NCI-H526 treated with DMSO at 0.1 percent for 48 hours (cell line): ENCODE measurements around the gene IL27RA.

Source experiments
- DNase-seq: peaks from one replicate; lab custom pipeline; 2025; lab: John Stamatoyannopoulos, UW

The IL27RA gene

DNA sequence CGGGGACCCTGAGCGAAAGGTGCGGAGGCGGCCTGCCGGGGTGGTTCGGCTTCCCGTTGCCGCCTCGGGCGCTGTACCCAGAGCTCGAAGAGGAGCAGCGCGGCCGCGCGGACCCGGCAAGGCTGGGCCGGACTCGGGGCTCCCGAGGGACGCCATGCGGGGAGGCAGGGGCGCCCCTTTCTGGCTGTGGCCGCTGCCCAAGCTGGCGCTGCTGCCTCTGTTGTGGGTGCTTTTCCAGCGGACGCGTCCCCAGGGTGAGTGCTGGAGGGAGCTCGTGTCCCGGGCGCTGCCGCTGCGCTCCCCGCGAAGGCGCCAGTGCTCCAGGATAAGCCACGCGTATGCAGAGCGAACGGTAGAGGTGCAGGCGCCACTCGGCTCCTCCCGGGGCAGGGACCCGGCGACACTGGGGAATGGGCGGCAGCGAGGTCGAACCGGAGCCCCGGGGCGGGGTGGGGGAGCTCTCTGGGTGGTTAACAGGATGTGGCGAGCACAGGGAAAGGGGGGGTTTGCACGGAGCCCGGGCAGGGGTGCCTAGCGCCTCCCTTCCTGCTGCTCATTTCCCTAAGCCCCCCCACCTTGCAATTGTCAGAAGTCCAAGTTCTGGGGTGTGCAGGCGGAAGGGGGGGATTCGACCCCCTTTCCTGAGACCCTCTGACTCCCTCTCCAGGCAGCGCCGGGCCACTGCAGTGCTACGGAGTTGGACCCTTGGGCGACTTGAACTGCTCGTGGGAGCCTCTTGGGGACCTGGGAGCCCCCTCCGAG is at the start of gene IL27RA:
Gene IL27RA (plus strand): TSS at position 44 of the 762 bp plus-strand sequence. CDS start 111 bp downstream, at position 155.
- peak; percentile 28 for DNase-seq

DNA sequence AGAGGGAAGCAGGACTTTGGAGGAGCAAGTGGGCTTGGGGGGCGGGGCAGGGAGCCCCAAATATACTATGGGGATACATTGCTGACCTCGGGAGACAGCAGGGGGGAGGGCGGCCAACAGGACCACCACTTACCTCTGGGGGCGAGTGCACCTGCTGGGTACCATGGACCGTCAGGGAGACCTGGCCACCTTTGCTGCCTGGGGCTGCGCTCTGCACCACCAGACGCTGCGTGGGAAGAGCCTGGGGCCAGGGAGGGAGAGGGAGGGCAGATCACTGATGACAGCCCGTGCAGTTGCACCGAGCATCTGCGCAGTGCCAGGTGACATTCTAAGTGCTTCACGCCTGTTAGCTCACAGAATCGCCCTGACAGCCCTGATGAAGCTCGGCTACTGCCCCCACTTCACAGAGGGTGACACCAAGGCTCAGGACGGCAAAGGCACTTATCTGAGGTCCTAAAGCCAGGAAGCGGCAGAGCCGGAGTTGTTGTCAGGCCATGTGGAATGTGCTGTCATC is 49.5 kb upstream of the IL27RA start:
- DNase-seq = no peak

DNA sequence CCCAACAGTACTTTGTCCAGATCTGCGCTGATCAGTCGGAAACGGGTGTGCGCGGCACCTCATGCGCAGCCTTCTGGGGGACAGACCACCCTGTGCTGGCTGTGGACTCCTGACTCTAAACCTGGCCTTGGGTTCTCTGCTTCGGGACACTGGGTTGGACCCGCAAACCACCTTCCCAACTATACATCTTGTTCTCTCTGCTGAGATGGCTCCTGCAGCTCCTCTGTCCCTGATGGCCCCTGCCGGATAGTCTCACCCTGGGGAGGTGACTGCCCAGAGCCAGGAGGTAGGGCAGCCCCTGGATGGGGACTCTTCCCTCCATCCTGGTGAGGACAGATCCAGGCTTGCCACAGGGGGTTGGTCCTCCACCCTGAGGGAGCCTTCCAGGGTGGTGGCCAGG is 48.8 kb upstream of the IL27RA start:
- no peak for DNase-seq

DNA sequence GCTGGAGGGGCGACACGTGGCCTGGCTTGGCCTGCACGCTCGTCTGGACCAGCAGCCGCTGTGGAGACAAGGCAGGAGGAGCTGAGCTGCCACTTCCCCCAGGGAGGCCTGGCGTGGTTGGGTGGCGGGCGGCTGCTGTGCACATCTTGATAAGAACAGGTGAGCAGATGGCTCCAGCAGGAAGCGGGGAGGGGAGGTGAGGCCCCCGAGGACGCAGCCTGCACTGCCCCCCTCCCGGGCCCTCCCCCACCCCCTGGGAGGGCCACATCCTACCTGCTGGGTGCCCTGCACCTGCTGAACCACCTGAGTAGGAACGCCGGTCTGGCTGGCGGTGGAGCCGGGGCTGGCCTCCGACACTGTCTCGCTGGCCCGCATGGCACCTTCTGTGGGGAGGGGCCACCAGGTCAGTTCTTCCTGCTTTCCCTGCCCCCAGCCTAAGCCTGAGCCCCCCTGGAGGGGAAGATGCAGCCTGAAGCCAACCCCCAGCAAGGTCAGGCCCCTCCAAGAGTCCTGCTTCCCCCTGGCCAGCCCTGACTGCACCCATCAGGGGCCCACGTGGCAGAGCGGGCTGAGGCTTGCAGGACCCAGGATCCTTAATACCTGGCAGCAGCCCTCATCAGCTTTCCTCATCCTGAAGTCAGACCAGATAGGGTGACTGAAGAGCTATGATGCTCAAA is 48.2 kb upstream of the IL27RA start:
- DNase-seq = peak; percentile 14

DNA sequence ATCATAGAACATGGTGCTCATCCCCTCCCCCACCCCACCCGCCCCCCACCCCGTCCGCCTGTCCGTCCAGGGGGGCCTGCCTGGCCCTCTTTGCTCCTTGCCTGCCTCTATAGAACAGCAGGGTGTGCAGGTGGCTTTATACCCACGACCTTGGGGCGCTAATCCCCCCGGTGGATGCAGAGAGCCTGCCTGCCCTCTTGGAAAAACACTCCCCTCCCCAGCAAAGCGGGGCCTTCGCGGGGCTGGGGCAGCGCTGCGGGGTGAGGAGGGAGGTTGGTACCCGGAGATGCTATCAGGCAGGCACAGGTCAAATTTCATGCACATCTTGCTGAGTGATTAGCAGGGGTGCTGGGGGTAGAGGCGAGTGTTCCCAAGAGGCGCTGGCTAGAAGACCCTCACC is 47.4 kb upstream of the IL27RA start:
- DNase-seq = no peak

DNA sequence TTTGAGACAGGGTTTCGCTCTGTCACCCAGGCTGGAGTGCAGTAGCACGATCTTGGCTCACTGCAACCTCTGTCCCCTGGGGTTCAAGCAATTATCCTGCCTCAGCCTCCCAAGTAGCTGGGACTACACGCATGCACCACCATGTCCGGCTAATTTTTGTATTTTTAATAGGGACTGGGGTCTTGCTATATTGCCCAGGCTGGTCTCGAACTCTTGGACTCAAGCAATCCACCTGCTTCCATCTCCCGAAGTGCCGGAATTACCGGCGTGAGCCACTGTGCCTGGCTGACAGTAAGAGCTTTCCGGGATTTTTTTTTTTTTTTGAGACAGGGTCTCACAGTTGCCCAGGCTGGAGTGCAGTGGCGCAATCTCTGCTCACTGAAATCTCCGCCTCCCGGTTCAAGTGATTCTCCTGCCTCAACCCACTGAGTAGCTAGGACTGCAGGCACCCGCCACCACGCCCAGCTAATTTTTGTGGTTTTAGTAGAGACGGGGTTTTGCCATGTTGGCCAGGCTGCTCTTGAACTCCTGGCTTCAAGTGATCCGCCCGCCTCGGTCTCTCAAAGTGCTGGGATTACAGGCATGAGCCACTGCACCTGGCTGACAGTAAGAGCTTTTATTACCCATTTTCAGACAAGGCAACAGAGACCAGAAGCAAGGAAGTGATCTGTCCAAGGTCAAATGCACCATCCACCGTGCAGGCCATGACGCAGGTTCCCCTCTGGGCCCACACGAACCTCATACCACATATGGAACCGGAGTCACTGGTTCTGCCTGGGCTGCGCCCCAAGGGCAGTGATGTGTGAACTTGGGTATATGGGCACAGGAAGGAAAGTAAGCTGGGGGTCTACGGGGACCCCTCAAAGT is 46.5 kb upstream of the IL27RA start:
- no peak for DNase-seq

DNA sequence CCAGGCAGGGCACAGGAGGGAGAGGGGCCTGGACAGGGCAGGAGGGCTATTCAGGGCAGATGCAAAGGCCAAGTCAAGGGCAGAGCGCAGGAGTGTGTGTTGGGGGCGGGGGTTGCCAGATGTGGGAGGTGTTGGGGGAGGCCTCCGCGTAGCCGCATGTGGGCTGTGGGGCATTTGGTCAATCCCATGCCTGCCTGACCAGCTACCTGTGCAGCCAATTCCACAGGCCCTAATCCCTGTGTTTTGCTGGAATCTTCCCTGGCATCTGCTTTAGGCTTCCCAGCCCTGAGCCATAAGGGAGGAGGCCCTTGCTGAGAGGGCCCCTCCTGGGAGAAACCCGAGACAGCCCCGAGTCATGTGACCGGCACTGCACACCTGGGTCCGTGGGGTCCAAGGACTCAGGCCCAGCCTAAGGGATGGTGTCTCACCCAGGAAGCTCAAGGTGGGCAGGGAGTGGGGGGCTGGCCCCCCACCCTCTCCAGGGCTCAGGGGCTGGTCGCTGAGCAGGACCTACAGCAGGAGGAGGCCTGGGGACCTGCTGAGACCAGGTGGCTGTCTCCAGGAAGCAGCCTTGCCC is 45.7 kb upstream of the IL27RA start:
- DNase-seq = no peak

DNA sequence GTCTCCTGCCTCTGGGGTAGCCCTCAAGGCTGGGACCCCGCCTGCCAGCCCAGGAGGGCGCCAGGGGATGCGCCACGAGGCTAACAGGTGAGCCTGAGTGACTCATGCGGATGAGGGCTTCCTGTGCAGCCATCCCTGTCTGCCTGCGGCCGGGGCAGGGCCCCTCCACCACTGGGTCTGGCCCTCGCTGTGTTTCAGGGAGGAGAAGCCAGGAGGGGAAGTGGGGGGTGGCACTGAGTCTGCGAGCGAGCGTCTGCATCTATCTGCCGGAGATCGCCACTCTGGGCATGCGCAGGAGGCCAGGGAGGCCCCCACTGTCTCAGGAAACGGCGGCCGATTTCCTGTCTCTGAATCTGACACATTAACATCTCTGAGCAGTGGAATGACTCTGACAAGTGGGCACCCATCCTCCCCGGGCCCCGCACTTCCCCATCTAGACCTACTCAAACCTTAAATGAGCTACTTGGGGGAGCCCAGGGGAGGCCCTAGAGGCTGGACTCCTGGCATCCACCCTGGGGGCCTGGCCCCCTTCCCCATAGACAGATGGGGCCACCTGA is 45.1 kb upstream of the IL27RA start:
- DNase-seq = peak; percentile 5

DNA sequence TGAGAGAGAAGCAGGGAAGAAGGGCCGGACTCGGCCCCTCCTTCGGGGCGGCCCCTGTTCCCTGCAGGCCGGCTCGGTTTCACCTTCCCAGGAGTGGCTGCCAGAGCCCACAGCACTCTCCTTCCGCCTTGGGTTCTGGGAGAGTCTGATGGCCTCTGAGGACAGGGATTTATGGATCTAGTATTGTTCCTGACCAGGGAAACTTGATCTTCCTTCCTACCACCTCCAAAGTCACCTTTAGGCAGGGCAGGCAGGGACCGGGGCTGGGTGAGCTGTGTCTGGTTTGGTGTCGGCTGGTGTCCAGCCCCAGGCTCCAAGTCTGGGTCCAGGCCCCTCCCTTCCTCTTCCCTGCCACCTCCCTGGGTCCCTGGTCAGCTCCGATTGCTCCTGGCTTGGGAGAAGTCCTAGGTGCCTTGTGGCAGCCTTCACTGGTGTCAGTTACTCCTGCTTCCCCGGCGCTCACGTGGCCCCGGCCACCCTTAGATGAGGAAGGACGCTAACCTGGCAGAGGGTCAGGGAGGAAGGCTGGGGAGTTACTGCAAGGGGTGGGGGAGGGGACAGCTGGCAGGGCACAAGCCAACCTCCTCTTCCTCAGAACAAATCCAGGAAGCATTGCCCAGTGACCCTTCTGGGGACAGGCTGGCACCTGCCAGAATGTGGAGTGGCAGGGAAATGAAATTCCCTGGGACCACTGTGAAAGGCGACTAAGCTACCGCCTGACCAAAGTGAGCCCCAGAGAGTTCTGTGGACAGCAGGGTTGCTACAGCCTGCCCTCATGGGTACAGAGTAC is 44.3 kb upstream of the IL27RA start:
- no peak for DNase-seq

DNA sequence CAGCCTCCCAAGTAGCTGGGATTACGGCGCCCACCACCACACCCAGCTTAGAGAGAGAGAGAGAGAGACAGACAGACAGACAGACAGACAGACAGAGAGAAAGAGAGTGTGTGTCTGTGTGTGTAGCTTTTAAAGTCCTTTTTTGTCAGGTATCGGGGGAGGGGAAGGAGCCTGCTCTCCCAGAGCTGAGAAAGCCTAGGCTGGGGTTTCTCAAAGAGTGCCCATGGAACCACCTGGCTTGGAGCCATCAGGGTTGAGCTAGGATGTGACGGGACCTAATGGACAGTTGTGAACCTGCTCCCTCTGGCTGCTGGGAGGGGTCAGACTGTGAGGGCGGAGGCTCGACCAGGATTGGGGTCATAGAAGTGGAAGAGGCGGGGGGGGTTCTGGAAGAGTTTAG is 42.1 kb upstream of the IL27RA start:
- no peak for DNase-seq

DNA sequence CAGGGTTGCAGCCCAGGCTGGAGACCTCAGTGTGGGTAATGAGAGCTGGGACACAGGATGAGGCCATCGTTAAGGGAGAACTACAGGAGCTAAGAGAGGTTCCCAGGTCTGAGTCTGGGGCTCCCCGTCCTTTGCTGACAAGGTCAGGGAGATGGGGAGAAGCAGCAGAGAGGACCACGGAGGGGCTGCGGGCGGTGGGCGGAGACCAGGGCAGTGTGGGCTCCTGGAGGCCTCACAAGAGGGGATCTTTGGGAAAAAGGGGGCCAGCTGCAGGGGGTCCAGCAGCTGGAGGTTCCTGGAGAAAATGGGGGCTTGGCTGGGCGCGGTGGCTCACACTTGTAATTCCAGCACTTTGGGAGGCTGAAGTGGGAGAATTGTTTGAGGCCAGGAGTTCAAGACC is 41.5 kb upstream of the IL27RA start:
- DNase-seq = no peak

DNA sequence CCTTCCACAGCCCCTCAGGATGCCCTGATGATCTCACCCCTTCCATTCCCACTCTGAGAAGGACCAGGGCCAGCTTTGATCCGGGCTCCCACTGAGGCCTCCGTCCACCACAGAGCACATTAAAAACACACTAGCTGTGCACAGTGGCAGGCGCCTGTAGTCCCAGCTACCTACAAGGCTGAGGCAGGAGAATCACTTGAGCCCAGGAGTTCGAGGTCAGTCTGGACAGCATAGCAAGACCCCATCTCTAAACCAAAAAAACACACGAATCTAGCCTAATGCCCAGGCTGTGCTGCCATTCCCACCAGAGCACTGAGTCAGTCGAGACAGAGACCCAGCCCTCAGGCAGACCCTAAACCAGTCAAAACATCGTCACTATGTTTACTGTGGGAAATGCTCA is 39.5 kb upstream of the IL27RA start:
- DNase-seq = no peak

DNA sequence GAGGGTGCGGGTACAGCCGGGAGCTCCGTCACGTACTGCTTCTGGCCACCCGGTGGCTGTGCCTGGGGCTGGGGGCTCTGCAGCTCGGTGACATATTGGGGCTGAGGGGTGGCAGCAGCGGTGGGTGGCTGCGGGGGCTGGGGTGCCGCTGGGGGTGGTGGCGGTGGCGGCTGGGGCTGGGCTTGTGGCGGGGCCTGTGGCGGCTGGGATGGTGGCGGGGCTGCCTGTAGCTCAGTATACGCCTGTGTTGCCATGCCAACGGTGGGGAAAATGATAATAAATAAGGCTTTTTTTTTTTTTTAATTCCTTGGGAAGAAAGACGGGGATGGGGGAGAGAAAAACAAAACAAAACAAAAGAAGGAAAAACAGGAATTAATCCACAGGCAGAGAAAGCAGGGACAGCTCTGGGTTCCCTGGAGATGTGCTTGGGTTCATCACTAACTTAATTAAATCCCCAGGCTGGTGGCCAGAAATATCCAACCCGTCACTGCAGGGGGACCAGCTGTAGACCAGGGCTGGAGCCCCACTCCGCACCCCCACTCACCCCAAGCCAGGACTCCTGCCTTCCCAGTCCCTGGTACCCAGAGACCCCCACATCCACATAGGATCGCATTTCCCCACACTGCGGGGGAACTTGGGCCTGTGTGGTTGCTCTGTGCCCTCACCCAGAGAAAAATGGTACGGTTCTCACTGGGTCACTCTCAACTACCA is 37.8 kb upstream of the IL27RA start:
- DNase-seq = no peak

DNA sequence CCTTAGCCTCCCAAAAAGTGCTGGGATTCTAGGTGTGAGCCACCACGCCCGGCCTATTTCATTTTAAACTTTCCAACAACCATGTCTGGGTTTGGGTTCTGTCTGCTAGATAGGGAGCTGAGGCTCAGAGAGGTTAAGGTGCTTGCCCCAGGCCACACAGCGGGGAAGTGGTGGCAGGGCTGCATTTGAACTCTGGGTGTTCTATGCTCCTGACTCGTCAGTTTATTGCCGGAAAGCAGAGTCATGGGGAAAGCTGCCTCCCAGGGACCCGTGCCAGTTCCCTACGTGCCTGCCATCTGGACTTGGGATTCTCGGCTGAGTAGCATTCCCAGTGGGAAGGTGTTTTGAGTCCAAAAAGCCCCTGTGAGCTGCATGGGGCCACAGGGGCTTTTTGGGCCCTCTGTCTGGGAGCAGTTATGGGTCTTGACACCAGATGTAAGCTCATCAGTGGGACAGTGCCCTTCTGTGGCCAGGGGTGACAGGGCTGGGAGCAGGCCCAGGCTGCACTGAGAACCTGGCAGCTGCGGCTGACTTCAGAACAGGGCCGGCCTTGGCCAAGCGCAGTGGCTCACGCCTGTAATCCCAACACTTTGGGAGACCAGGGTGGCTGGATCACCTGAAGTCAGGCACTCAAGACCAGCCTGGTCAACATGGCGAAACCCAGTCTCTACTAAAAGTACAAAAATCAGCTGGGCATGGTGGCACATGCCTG is 36.4 kb upstream of the IL27RA start:
- DNase-seq = no peak

DNA sequence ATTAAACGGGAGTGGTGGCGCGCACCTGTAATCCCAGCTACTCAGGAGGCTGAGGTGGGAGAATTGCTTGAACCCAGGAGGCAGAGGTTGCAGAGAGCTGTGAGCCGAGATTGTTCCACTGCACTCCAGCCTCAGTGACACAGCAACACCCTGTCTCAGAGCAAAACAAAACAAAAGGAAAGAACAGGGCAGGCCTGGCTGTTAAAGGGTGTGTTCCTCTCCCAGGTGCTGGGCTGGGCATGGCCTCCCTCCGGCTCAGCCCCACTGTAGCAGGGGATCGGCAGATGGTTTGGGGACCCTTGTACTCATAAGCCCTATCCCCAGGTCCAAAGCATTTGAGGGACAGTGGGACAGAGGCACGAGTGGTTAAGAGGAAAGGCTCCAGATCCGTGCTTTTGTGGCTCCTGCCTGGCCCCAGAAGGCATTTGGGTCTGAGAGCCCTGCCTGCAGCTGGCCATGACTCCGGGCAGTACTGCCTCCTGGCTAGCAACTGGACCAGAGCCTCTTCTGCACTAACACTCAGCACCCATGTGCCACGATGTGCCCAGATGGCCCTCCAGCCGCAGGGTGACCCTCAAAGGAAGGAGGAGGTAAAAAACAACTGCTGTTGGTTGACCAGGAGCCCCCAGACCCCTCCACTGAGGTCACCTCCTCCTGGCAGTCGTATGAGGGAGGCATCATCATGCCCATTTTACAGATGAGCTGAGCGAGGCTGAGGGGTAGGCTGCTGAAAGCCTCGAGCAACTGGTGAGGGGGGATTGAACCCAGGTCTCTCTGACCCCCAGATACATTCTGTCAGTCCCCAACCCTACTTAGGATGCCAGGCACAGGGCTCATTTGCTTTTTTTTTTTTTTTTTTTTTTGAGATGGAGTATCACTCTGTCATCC is 35.4 kb upstream of the IL27RA start:
- DNase-seq = no peak

DNA sequence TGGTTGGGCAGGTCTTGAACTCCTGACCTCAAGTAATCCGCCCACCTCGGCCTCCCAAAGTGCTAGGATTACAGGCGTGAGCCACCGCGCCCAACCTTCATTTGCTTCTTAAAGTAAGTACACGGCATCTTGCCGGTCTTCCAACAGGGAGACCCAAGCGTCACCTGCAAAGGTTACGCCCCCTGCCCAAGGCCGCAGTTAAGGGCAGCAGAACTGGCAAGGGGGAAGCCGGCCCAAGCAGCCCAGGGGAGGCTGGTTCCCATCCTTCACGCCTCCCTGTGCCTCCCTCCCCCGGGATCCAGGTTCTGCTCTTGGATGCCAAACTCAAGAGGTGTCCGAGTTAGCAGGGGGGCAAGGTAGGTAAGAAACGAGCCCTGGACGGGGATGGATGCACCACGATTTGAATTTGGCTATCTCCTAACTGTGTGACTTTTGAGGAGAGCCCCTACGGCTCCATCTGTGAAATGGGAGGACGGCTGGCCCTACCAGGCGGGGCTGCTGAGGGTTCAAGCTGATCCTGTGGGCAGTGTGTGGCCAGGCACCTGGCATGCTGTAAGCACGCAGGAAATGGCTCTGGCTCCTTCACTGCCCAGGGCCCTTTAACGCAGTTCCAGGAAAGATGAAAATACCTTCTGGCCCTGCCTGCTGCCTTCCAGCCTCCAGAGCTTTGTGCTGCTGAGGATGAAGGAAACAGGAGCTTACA is 34.5 kb upstream of the IL27RA start:
- DNase-seq = no peak

DNA sequence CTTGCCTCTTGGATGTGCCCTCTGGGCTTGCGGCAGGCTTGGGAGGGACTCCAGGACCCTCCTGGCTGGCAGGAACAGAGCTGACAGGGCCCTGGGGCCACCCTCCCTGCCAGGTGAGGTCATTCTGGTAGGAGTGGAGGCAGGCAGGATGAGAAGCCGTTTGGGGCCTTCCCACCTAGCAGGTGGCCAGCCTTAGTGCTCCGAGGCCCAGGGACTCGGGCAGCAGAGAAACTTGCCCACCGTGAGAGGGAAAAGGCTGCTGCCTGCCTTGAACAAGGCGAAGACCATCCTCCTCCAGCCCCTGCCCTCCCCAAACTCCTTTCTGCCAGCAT is 34.0 kb upstream of the IL27RA start:
- DNase-seq = no peak

DNA sequence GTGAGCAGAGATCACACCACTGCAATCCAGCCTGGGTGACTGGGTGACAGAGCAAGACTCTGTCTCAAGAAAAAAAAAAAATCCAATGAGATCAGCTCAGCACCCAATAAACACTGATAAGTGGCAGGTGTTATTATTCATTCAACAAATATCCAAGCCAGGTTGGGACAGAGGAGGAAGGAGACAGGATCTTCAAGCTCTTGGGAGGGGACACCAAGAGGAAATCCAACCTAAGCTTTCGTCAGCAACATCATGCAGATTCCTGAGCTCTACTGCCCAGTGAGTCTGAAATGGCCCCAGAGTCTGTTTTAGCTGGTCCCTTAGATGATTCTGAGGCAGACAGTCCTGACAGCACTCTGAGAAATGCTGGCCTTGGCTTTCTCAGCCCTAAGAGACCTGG is 33.1 kb upstream of the IL27RA start:
- no peak for DNase-seq
